HG02885 (cell line): ENCODE measurements around the gene CR1L.
"Not testable (repeated sequence)": the region's sequence is repeated elsewhere in the genome, so short reads cannot be mapped to it uniquely, and the experiment has no call there.

Experiments used
- ATAC-seq: cut with Tn5 transposase; IDR thresholded peaks from one replicate; pipeline ENCODE4 v1.9.1; 2021; ENCODE audit warnings: mild to moderate bottlenecking; ENCODE audit not compliant: unreplicated experiment, poor library complexity

Gene CR1L

GRCh38 chr1:207644852-207645634 lies at the start of gene CR1L:
Gene CR1L (plus strand): TSS chr1:207645133. CDS start chr1:207645234, 101 bp downstream.
- ATAC-seq, result peak; percentile 98

DNA sequence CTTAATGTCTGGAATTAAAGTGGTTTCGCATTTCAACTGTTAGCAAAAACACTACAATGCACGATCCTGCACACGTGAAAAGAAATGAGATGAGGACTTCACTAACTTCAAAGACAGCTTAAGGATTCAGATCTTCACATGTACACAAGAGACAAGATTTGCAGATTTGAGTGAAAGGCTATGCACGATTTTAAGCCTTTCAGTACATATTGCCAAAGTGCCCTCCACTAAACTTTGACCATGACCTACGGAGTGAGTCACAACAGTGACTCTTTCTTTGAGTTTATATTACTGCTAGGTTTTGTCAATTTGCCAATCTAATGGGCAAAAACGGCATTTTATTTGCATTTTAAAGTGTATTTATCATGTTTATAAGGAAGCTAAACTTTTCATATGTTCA lies 41.2 kb upstream of the CR1L start:
- no peak for ATAC-seq

DNA sequence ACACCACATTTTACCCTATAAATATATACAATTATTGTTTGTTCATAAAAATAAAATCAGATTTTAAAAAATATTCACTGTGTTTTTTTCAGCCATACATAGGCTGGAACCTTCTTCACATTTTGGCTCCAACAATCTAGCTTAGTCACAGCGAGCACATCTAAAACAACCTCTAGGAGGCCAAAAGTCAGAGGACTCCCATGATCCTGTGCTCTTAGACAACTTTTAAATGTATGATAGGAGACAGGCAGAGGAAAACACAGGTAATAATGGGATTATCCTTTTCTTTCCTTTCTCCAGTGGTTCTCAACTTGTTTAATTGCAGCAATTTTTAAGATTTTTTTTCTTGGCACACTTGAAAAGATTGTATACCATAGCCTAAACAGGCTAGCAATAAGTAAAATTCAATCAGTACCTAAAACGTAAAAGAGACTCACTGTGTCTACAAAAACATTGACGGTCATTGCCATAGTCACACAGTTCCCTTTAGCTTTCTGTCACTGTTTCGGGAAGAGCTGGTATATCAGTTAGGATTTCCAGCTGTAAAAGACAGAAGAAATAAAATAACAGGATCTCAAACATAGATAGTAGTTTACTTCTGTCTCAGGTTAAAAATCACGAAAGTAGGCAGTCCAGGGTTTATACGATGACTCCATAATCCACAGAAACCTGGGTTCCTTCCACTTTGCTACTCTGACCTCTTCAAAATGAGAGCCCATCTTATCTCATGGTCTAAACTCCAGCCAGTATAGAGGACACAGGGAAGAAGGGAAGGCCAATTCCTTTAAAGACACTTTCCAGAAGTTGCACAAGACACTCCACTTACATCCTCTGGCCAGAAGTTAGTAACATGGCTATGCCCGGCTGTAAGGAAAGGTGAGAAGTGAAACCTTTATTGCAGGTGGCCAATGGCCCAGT lies 39.2 kb upstream of the CR1L start:
- ATAC-seq, result no peak

GRCh38 chr1:207606362-207606755 lies 38.6 kb upstream of the CR1L start:
- ATAC-seq, result no peak

DNA sequence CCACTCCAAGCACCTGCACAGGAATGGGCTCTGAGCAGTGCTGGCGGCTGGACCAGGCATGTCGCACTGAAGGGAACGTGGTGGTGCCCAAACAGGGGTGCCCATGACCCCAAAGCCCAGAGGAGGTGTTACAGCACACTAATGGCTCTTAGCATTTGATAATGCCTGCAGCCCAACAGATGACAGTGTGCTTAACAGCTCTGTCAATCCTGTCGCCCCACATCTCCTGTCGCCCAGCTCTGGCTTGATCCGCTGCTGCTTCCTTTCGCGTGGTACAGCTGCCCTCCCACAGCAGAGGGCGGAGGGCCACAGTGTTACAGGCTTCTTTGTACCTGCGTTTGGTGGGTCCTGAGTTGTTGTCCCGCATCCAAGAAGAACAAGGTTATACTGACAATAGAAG lies 32.2 kb upstream of the CR1L start:
- no peak for ATAC-seq

DNA sequence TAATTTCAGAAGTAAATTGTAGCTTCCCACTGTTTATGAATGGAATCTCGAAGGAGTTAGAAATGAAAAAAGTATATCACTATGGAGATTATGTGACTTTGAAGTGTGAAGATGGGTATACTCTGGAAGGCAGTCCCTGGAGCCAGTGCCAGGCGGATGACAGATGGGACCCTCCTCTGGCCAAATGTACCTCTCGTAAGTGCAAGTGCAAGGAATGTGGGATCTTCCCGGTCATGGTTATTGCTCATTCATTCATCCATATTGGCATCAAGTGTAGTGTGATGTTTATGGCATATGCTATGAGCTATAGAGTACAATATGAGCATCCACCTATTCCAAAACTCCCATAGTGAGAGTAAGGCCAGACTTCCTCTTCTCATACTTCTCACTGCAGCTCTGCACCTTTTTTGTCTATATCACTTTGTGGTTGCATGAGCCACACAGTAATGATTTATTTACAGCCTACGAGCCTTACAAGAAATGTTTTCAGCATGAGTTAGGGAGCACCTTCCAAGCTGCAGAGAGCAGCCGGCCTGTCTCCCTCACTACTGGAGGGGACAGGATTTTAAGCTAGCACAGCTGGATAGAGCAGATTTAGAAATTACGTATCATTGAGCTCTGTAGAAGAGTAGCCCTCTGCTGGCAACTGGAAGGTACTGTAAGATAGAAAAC lies 24.9 kb upstream of the CR1L start:
- ATAC-seq, result peak; percentile 77

GRCh38 chr1:207620543-207620893 lies 24.4 kb upstream of the CR1L start:
- ATAC-seq, result no peak

DNA sequence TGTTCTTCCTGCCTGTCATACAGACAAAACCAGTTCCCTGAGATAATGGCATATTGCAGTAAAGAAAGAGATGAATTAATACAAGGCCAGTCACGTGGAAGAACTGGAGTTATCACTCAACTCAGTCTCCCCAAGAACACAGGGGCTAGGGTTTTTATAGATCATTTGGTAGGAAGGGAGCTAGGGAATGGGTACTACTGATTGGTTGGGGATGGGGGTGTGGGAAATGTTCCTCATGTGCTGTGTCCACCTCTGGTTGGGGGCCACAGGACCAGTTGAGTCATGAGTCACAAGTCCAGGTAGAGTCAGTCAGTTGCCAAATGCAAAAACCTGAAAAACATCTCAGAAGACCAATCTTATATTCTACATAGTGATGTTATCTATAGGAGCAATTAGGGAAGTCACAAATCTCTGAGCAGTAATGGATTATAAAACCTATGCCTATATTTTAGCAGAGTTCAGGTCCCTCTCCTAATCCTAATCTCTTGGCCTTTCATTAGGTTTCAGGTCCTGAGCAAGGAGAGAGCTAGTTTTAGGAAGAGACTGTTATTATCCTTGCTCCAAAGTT lies 19.3 kb upstream of the CR1L start:
- not testable (repeated sequence) for ATAC-seq

DNA sequence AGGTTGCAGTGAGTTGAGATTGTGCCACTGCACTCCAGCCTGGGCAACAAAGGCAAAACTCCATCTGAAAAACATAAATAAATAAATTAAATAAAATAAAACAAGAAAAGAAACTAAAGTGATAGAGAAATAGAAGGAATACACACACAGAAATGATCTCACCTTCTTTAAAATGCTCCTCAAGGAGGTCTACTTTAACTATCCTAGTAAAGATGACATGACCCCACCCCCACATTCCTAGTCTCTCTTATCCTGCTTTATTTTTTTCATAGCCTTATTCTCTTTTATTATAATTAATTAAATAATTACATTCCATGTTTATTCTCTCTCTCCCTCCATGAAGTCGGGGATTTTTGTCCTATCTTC lies 18.0 kb upstream of the CR1L start:
- no peak for ATAC-seq

- ATAC-seq, result no peak
These were observed 17.4 kb upstream of the CR1L start for GRCh38 chr1:207627496-207627895.

GRCh38 chr1:207628776-207629175 lies 16.2 kb upstream of the CR1L start:
- no peak for ATAC-seq

- ATAC-seq, result no peak
These were observed 13.8 kb upstream of the CR1L start for GRCh38 chr1:207631137-207631536.

DNA sequence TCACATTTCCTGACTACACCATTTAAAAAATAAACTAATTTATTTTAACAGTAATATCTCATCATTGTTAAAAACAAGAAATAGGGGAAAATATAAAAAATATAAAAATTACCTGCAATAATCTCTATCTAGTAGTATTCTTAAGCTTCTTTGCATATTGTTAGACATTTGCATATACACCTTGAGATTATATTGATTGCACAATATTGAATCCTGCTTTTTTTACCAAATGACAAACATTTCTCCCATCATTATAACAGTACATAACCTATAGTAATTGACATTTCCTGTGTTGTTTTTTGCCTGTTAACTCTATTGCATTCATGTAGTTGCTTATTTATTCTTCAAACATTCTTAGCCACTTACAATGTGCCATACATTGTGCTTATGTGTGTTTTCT lies 11.7 kb upstream of the CR1L start:
- no peak for ATAC-seq

GRCh38 chr1:207633699-207634289 lies 11.1 kb upstream of the CR1L start:
- not testable (repeated sequence) for ATAC-seq

DNA sequence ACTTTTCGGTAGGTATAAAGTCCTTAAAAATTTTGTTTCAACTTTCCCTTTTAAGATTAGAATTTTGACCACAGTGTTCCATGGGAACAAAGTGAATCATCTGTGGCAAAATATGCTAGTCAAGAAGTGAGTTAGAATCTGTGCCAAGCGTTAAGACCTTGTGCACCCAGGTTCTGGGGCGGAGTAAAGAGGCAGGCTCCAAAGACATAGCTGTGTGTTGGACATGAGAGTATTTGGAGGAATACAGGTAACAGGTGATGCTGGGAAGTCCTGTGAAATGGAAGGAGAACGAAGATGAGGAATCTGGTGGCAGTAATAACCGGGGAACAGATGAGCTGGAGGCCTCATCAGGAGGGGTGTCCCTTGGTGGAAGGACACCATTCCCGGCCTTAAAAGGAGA lies 10.6 kb upstream of the CR1L start:
- ATAC-seq, result not testable (repeated sequence)

DNA sequence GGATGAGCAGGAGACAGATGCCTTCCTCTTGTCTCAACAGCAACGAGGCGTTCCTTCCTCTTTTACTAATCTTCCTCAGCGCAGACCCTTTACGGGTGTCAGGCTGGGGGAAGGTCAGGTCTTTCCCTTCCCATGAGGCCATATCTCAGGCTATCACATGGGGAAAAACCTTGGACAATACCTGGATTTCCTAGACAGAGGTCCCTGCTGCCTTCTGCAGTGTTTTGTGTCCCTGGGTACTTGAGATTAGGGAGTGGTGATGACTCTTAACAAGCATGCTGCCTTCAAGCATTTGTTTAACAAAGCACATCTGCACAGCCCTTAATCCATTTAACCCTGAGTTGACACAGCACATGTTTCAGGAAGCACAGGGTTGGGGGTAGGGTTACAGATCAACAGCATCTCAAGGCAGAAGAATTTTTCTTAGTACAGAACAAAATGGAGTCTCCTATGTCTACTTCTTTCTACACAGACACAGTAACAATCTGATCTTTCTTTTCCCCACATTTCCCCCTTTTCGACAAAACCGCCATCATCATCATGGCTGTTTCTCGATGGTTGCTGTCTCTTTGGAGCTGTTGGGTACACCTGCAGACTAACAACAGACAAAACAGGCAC lies 9.3 kb upstream of the CR1L start:
- ATAC-seq, result not testable (repeated sequence)

- not testable (repeated sequence) for ATAC-seq
These were observed 6.3 kb upstream of the CR1L start for GRCh38 chr1:207638487-207639145.

DNA sequence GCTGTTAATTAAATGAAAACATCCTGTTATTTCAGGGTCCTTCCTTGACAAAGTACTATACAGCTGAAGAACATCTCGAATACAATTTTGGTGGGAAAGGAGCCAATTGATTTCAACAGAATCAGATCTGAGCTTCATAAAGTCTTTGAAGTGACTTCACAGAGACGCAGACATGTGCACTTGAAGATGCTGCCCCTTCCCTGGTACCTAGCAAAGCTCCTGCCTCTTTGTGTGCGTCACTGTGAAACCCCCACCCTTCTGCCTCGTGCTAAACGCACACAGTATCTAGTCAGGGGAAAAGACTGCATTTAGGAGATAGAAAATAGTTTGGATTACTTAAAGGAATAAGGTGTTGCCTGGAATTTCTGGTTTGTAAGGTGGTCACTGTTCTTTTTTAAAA lies 5.6 kb upstream of the CR1L start:
- not testable (repeated sequence) for ATAC-seq

DNA sequence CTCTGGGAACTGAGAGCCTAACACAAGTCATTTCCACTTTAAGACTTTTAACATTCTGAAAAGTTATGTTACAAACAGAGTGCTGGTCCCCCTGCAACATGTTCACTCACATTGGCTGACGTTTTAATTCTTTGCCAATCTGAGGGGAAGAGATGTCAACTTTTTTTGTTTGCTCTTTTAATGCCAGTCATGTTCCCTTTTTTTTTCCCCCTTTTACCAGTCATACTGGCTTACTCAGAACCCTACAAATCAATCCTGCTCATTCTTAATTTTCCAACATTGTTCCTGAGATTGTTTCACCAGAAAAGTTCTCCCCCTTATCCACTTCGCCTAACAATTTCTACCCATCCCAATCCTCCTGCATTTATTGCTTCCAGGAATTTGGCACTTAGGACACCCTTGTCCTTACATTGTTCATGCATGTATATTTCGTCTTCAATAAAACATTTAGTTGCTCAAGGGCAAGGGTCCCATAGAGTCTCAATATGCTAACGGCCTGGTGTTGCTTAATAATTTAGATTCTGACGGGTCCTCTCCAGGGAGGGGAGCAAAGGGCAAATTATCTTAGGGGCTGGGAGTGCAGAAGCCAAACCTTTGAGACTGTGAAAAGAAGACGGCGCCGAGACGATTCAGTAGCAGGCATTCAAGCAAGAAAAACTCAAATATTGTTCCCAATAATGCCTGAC lies 624 bp upstream of the CR1L start:
- peak; percentile 22 for ATAC-seq
